Activated CD4-positive, CD25-positive, alpha-beta regulatory T cell (primary cell): ENCODE data around the gene GEMIN4.
"Not testable (repeated sequence)": the region's sequence is repeated elsewhere in the genome, so short reads cannot be mapped to it uniquely, and the experiment has no call there.

Experiments used
- DNase-seq, 4 experiments: peaks; one replicate each; lab custom pipeline; 2025; lab: John Stamatoyannopoulos, UW

The GEMIN4 gene

GRCh38 chr17:703081-703875, 48.8 kb downstream of the GEMIN4 start:
- DNase-seq: no peak

- no peak for DNase-seq
Measured at GRCh38 chr17:700504-701094, 51.5 kb downstream of the GEMIN4 start.

GRCh38 chr17:699345-699744, 52.7 kb downstream of the GEMIN4 start:
- DNase-seq: no peak

- DNase-seq: not testable (repeated sequence)
Measured at GRCh38 chr17:698096-698495, 54.0 kb downstream of the GEMIN4 start.

GRCh38 chr17:697682-698081, 54.4 kb downstream of the GEMIN4 start:
- no peak for DNase-seq

- no peak for DNase-seq
Measured at GRCh38 chr17:696369-696768, 55.7 kb downstream of the GEMIN4 start.
